RKO (cell line): ENCODE results near the gene SRGAP1.

ENCODE experiments used
- DNase-seq: peaks from one replicate; pipeline ENCODE4 v3.0.0-alpha.2; 2016; ENCODE audit warnings: low spot score

SRGAP1 gene

DNA sequence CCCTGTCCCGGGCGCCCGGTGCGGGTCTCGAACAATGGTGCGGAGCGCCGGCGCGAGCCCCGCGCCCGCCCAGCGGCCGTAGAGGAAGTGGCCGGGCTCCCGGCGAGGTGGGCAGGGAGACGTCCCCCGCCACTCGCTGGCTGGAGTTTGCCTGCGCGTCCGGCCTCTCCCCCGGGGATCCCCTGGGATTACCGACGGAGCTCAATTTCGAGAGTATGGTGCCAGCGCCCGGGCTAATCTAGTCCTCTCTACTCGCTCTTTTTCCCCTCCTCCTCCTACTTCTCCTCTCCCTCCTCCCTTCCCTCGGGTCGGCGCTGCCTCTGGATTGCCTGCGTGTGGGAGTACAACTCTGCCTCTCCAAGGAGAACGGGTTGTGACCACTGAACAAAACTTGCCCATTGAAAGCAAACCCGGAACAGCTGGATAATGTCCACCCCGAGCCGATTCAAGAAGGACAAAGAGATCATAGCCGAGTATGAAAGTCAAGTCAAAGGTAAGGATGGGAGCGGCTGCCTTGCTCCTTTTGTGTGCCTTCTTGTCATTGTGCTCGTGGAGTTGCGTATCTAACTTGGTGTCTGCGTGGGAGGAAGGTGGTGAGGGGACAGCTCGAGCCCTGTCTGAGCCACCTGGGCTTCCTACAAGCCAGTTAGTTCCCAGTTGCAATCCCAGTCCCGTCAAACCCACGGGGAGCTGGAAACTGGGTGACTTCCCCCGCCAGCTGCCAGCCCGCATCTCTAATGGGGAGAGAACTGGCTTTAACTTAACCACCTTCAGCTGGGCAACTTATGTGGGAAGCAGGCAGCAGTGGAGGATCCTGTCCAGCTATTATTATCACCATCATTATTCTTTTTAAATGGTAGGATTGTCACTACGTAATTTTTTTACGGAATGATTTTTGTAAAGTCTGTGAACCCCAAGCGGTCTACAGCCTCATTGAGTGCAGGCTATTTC lies at the start of gene SRGAP1:
Gene SRGAP1 (plus strand): TSS at position 310 of the 951 bp plus-strand sequence. CDS start 117 bp downstream, at position 427.
- DNase-seq, result peak; percentile 59

DNA sequence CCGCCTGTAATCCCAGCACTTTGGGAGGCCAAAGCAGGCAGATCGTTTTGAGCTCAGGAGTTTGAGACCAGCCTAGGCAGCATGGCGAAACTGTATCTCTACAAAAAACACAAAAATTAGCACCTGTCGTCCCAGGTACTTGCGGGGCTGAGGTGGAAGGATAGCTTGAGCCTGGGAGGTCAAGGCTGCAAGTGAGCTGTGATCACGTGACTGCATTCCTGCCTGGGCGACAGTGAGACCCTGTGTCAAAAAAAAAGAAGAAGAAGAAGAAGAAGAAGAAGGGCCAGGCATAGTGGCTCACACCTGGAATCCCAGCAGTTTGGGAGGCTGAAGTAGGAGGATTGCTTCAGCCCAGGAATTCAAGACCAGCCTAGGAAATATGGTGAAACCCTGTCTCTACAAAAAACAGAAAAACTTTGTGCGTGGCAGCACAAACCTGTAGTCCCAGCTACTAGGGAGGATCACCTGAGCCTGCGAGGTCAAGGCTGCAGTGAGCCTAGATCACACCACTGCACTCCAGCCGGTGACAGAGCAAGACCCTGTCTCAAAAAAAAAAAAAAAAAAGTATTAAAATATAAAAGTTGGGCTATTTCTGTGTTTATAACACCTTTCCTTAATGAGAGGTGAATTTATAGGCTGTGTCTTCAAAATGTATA lies 49.3 kb upstream of the SRGAP1 start:
- no peak for DNase-seq

DNA sequence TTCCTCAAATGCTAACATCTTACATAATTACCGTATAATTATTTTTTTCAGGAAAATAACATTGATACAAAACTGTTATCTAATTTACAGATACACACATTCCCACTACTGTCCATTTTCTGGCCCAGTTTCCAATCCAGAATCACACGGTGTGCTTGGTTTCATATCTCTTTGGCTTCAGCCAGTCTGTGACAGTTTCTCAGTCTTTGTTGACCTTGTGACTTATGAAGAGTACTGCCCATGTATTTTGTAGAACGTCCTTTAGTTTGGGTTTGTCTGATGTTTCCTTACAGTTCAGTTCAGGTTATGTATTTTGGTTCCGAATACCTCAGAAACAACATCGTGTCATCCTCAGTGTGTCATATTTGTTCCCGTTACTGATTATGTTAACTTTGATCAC lies 48.6 kb upstream of the SRGAP1 start:
- DNase-seq, result no peak

DNA sequence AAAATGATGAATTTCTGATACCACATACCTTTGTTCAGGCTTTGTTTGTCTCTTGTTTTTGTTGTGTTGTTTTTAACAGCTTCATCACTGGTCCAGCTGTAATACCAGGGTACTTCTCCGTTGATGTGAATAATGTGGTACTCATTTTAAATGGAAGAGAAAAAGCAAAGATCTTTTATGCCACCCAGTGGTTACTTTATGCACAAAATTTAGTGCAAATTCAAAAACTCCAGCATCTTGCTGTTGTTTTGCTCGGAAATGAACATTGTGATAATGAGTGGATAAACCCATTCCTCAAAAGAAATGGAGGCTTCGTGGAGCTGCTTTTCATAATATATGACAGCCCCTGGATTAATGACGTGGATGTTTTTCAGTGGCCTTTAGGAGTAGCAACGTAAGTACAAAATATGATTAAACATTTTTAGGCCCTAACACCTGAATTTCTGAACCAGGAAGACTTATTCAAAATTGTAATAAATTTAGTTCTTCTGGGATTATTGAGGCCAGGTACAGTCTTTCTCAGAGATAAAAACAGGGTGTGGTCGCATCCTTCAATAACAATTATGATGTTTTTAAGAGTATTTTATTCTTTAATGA lies 42.4 kb upstream of the SRGAP1 start:
- peak; percentile 63 for DNase-seq

DNA sequence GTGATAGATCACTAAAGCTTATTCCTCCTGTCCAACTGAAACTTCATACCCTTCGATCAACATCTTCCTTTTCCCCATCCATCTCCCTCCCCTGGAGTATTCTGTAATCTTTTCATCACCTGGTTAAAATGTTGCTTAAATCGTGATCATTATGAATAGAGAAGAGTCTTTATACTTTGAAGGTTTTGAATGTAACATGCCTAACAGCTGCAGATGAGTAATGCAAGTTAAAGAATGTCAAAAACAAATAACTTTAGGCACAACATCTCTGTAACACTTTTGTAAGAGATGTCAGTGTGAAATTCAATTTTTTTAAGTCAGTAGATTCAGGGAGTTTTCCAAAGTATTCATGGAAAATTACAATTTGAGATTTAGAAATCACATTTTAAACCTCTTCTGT lies 39.8 kb upstream of the SRGAP1 start:
- no peak for DNase-seq

DNA sequence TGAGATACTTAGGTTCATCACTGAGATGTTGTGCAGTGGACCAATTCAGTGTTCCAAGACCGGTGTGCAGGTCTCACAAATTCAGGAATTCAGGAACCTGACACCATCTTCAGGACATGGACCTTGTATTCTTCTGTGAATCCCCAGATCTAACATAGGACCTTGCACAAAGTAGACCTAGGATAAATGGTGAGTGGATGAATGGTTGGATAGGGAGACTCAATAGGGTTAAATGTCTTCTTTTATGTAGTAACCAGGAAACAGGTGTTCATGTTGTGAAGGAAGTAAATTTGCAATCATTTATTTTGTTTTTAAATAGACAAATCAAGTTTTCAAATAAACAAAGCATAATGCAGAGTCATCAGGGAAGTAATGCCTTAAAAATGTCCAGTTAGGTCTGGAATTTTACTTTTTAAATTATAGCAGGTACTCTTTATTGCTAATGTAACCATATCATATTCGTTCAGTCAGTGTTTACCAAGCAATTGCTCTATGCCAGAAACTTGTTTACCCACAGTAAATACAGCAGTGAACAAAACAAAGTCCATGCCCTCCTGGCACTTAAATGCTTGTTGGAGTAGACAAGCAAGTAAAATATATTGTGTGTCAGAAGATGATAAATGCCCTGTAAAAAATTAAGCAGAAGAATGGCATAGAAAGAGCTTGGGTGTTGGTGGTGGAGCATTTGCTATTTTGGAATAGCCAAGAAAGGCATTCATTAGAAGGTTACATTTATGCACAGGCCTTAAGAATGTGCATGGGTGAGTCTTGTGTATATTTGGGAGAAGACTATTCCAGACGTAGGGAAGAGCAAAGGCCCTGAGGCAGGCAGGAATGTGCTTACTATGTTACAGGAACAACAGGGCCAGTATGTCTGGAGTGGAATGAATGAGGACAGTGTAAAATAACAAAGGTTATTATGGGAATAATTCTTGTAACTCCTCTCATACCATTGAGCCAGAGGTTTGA lies 38.5 kb upstream of the SRGAP1 start:
- no peak for DNase-seq

DNA sequence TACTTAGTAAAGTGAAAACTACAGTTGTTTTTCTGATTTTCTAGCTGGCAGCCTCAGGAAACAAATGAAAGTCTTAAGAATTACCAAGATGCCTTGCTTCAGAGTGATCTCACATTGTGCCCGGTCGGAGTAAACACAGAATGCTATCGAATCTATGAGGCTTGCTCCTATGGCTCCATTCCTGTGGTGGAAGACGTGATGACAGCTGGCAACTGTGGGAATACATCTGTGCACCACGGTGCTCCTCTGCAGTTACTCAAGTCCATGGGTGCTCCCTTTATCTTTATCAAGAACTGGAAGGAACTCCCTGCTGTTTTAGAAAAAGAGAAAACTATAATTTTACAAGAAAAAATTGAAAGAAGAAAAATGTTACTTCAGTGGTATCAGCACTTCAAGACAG lies 35.9 kb upstream of the SRGAP1 start:
- no peak for DNase-seq

DNA sequence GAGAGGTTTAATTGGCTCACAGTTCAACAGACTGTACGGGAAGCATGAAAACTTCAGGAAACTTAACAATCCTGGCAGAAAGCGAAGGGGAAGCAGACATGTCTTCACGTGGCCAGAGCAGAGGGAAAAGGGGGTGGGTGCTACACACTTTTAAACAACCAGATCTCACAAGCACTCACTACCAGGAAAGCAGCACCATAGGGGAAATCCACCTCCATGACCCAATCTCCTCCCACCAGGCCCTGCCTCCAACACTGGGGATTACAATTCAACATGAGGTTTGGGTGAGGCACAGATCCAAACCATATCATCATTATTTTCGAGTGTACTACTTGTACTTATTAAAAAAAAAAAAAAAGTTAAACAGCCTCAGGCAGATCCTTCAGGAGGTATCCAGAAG lies 34.9 kb upstream of the SRGAP1 start:
- no peak for DNase-seq

DNA sequence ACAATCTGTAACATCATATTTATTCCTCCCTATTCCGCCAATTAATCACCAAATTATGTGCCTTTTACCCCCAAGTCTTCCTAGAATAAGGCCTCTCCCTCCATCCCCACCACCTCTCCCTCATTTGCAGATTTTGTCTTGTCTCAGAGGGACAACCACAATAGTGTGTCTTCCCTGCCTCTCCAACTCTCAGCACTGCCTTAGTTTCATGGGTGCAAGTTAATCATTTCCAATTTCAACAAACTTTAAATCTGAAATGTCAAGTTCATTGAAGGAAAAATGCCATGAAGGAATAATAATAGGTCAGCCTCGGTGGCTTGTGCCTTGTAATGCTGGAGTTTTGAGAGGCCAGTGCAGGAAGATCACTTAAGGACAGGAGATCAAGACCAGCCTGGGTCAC lies 33.2 kb upstream of the SRGAP1 start:
- DNase-seq, result no peak

DNA sequence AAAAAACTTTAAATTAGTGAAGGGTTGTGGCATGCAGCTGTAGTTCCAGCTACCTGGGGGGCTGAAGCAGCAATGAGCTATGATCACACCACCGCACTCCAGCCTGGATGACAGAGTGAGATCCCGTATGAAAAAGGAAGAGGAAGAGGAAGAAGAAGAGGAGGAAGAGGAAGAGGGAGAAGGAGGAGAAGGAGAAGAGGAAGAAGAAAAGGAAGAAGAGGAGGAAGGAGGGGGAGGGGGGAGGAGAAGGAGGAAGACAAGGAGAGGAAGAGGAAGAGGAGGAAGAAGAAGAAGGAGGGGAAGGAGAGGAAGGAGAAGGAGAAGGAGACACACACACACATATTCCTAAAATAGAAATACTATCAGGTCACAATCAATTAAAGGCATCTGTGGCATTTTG lies 32.7 kb upstream of the SRGAP1 start:
- DNase-seq, result no peak

DNA sequence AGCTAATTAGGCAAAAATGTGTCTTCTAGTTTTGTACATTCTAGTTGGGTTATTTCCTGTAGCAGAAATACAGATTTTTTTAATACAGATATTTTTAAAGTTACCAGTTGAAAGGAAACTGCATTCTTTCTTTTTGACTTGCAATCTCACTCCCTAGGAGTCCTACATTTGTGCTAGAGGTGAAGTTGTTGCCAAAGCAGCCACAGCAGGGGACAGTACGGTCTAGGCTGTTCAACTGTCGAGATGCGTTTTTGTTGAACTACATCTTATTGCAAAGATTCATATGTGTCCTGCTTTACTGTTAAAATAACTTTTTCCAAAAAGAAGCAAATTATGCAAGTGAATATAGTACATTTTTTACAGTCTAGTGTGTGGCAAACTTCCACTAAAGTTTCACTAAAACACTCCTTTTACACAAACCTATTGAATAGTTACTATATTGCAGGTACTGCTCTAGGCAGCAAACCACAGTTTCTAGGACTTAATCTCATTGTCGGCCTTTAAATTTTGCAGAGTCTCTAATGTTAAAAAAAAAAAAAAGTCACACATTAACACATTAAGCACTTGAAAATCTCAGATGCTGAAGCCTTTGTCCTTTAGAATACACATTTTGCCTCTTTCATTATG lies 30.2 kb upstream of the SRGAP1 start:
- no peak for DNase-seq

DNA sequence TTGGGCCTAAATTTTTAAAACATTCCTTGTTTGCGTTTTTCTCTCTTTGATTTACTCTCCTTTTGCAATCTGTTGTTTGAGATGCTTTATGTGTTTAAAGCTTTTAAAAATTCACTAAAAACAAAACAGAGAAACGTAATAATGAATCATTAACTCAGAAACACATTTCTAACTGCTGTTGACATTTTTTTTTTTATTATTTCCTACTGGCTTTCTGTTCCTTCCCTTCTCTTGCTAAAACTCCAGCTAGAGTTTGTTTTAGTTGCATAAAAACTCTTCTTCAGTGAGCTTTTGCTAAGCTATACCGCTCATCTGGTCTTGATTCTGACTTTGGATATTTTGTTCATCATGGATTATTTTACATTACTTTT lies 29.0 kb upstream of the SRGAP1 start:
- DNase-seq, result no peak

DNA sequence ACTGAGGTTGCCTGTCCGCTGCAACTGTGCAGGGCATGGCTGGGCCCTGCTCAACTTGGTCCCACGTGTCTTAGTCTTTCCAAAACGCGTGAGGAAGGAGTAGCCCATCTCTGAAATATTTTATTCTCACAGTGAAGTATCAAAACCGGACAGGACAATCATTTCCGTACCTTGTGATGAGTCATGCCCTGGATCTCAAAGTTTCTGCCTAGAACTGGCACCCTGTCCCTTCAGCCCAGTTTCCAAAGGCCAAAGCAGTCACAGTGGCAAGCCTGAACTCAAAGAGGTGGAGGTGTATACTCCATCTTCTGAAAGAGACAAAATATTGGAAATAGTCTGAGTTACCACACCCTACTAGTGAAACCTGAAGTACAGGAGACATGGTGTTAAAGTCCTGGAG lies 28.5 kb upstream of the SRGAP1 start:
- no peak for DNase-seq

DNA sequence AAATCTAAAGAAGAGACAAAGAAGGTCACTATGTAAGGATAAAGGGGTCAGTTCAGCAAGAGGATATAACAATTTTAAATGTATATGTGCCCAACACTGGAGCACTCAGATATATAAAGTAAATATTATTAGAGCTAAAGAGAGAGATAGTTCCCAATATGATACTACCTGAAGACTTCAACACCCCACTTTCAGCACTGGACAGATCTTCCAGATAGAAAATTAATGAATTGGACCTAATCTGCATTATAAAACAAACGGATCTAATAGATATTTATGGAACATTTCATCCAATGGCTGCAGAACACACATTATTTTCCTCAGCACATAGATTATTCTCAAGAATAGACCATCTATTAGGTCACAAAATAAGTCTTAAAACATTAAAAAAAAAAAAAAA lies 24.1 kb upstream of the SRGAP1 start:
- no peak for DNase-seq

DNA sequence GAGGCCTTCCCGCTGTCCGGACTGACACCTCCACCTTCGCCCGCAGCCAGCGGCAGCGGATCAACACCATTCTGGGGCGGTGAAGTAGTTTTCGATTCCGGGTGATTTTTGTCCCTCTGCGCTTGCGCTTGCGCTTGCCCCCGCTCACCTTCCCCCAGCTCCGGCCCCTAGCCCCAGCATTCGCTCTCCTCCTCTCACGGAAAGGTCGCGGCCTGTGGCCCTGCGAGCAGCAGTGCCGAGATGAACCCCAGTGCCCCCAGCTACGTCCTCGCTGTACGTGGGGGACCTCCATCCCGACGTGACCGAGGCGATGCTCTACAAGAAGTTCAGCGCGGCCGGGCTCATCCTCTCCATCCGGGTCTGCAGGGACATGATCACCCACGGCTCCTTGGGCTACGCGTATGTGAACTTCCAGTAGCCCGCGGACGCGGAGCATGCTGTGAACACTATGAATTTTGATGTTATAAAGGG lies 22.7 kb upstream of the SRGAP1 start:
- no peak for DNase-seq

DNA sequence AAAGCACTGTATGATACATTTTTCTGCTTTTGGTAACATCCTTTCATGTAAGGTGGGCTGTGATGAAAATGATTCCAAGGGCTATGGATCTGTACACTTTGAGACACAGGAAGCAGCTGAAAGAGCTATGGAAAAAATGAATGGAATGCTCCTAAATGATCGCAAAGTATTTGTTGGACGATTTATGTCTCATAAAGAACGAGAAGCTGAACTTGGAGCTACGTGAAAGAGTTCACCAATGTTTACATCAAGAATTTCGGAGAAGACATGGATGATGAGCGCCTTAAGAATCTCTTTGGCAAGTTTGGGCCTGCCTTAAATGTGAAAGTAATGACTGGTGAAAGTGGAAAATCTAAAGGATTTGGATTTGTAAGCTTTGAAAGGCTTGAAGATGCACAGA lies 22.1 kb upstream of the SRGAP1 start:
- no peak for DNase-seq

DNA sequence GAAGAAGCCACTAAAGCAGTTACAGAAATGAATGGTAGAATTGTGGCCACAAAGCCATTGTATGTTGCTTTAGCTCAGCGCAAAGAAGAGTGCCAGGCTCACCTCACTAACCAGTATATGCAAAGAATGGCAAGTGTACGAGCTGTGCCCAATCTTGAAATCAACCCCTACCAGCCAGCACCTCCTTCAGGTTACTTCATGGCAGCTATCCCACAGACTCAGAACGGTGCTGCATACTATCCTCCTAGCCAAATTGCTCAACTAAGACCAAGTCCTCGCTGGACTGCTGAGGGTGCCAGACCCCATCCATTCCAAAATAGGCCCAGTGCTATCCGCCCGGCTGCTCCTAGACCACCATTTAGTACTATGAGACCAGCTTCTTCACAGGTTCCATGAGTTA lies 21.5 kb upstream of the SRGAP1 start:
- no peak for DNase-seq

DNA sequence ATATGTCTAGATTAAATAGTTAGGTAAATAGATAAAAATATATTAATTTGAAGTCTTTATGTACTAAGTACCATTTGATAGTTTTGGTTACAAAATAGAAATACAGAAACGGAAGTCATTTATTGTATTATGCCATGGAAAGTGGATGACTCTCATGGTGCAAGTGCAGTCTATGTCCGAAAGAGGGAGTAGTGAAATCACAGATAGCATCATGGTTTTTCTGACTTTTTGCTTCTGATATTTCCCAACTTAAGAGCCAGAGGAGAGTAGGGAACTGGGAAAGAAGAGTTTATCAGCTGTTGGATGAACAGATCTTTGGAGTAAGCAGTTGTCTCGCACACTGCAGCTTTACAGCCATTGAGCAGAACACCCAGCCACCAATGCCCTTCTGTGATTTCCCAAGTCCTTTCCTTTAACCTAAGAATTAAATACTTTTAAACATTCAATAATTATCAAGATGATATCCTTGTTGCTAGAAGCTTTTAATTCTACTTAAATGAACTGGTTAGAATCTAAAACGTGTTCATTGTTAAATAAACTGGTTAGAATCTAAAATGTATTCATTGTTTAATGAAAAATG lies 18.4 kb upstream of the SRGAP1 start:
- peak; percentile 81 for DNase-seq

DNA sequence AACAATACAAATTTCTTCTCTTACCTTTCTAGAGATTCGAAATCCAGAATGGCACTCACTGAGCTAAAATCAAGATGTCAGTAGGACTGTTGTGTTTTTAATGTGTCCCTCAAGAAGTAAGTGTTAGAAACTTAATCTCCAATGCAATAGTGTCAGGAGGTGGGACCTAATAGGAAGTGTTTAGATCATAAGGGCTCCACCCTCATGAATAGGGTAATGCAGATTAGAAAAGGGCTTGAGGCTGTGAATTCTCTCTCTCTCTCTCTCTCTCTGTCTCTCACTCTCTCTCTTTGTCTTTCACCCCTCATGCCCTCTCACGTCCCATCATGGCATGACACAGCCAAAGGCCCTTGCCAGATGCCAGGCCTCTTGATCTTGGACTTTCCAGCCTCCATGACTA lies 15.6 kb upstream of the SRGAP1 start:
- no peak for DNase-seq

DNA sequence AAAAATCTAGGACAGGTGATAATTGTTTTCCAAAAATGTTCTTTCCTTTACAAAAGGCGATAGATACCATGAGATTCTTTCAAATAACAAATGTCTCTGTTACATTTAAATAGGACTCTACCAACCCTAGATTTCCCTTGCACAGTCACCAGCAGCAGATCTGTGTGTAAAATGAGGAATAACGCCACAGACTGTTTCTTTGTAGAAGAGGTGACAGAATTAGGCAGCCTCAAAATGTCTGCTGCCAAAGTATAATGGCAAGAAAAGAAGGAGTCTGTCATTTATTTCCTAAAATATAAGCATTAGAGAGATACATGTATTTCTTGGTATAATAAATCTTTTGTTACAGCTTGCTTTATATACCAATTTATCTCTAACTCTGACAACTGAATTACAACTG lies 8.5 kb upstream of the SRGAP1 start:
- DNase-seq, result no peak

DNA sequence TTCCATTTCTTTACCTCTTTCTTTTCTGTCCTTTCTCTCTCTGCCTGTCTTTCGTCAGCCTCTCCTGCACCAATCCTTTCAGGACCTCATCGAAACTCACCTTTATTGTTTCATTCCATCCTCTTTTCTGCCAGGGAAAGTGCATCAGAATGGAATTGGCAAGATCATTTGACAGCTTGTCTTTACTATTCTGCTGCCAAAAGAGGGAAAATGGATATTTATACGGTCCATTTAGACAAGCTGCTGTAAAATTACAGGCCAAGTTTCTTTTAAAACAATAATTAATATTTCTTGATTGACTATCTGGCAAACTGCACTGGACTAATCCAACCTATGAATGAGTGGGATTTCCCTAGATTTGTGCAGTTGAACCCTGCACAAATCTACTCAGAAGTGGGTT lies 7.6 kb upstream of the SRGAP1 start:
- no peak for DNase-seq
